NCI-H82 (cell line): ENCODE data around the gene COL4A1.

Experiments used
- DNase-seq: peaks from one replicate; lab custom pipeline; 2025; lab: John Stamatoyannopoulos, UW

COL4A1 gene

GRCh38 chr13:110274687-110275086, 32.3 kb downstream of the COL4A1 start:
- DNase-seq, result peak; percentile 10

GRCh38 chr13:110273254-110273653, 33.7 kb downstream of the COL4A1 start:
- DNase-seq, result no peak

- DNase-seq, result no peak
Observed at GRCh38 chr13:110272651-110273050, 34.3 kb downstream of the COL4A1 start.

GRCh38 chr13:110272227-110272626, 34.7 kb downstream of the COL4A1 start:
- no peak for DNase-seq

GRCh38 chr13:110271313-110271712, 35.6 kb downstream of the COL4A1 start:
- DNase-seq, result no peak

- DNase-seq, result no peak
Observed at GRCh38 chr13:110270507-110270906, 36.5 kb downstream of the COL4A1 start.

- DNase-seq, result no peak
Observed at GRCh38 chr13:110269509-110270185, 37.3 kb downstream of the COL4A1 start.

- no peak for DNase-seq
Observed at GRCh38 chr13:110268576-110269185, 38.3 kb downstream of the COL4A1 start.

GRCh38 chr13:110268061-110268460, 38.9 kb downstream of the COL4A1 start:
- no peak for DNase-seq

- no peak for DNase-seq
Observed at GRCh38 chr13:110266983-110267382, 40.0 kb downstream of the COL4A1 start.

- DNase-seq, result no peak
Observed at GRCh38 chr13:110266431-110266809, 40.5 kb downstream of the COL4A1 start.

- DNase-seq, result no peak
Observed at GRCh38 chr13:110265682-110266430, 41.1 kb downstream of the COL4A1 start.

- DNase-seq, result no peak
Observed at GRCh38 chr13:110265341-110265681, 41.6 kb downstream of the COL4A1 start.

- DNase-seq, result no peak
Observed at GRCh38 chr13:110264685-110265275, 42.2 kb downstream of the COL4A1 start.

GRCh38 chr13:110263888-110264287, 43.1 kb downstream of the COL4A1 start:
- no peak for DNase-seq

- no peak for DNase-seq
Observed at GRCh38 chr13:110263404-110263803, 43.6 kb downstream of the COL4A1 start.

GRCh38 chr13:110262508-110263291, 44.3 kb downstream of the COL4A1 start:
- DNase-seq, result no peak

GRCh38 chr13:110262082-110262436, 44.9 kb downstream of the COL4A1 start:
- no peak for DNase-seq

- no peak for DNase-seq
Observed at GRCh38 chr13:110261166-110262081, 45.5 kb downstream of the COL4A1 start.

- DNase-seq, result no peak
Observed at GRCh38 chr13:110259651-110260050, 47.3 kb downstream of the COL4A1 start.
